CD8-positive, alpha-beta memory T cell (primary cell): Measurements from ENCODE around the gene ADAMTS15. TPM values are rescaled to one million over a fixed set of nuclear protein-coding genes. Genes with fewer than 3 reads are reported as not detected.

ENCODE experiments used
- CTCF ChIA-PET: fragments of 350-600 bp; sonication (Branson Sonifier 250); formaldehyde crosslinking; loops from one replicate; lab custom pipeline; 2021; ENCODE audit warnings: antibody characterized with exemption; lab: Charles Lee
- POLR2A ChIA-PET: fragments of 350-600 bp; sonication (Branson Sonifier 250); formaldehyde crosslinking; loops from one replicate; lab custom pipeline; 2021; ENCODE audit warnings: antibody characterized with exemption; lab: Charles Lee
- DNase-seq, 5 donors: peaks; one replicate each; pipeline versions ENCODE4 v3.0.0 to v3.0.0-alpha.2; 2020 to 2022; ENCODE audit warnings: mixed read lengths in 1 of 5
- H3K27ac ChIP-seq: one replicate; pipeline ENCODE4 v1.7.0; 2013; ENCODE audit warnings: low read depth, mild to moderate bottlenecking, low read length, moderate library complexity
- H3K27me3 ChIP-seq: 2 replicates; pipeline ENCODE4 v1.7.0; 2013; ENCODE audit warnings: low read length, mild to moderate bottlenecking; ENCODE audit not compliant: insufficient read depth, poor library complexity, severe bottlenecking
- H3K36me3 ChIP-seq: 2 replicates; pipeline ENCODE4 v1.7.0; 2013; ENCODE audit warnings: mild to moderate bottlenecking, low read length, moderate library complexity; ENCODE audit not compliant: insufficient read depth
- H3K4me1 ChIP-seq: 2 replicates; pipeline ENCODE4 v1.7.0; 2013; ENCODE audit warnings: mild to moderate bottlenecking, low read length, moderate library complexity; ENCODE audit not compliant: insufficient read depth
- H3K4me3 ChIP-seq: 2 replicates; pipeline ENCODE4 v1.7.0; 2013; ENCODE audit warnings: mild to moderate bottlenecking, low read length
- H3K9me3 ChIP-seq: 2 replicates; pipeline ENCODE4 v1.7.0; 2013; ENCODE audit warnings: mild to moderate bottlenecking, low read length
- H3K27ac Mint-ChIP-seq, 8 donors: one replicate each; pipeline ENCODE4 v1.8.0; 2020 to 2021; ENCODE audit warnings: mixed read lengths in 8 of 8, mild to moderate bottlenecking in 6 of 8, inconsistent platforms in 3 of 8, moderate library complexity in 3 of 8
- H3K27me3 Mint-ChIP-seq, 2 donors: one replicate each; pipeline ENCODE4 v1.8.0; 2020 to 2021; ENCODE audit warnings: mixed read lengths in 2 of 2, mild to moderate bottlenecking in 1 of 2, moderate library complexity in 1 of 2
- H3K36me3 Mint-ChIP-seq, 3 donors: one replicate each; pipeline ENCODE4 v1.8.0; 2020 to 2021; ENCODE audit warnings: mixed read lengths in 3 of 3, inconsistent platforms in 1 of 3, mild to moderate bottlenecking in 1 of 3
- H3K4me1 Mint-ChIP-seq, 3 donors: one replicate each; pipeline ENCODE4 v1.8.0; 2020 to 2021; ENCODE audit warnings: mixed read lengths in 3 of 3, inconsistent platforms in 1 of 3, mild to moderate bottlenecking in 1 of 3
- H3K4me3 Mint-ChIP-seq, 7 donors: one replicate each; pipeline ENCODE4 v1.8.0; 2020 to 2021; ENCODE audit warnings: mixed read lengths in 7 of 7, mild to moderate bottlenecking in 6 of 7, moderate library complexity in 4 of 7, inconsistent platforms in 2 of 7
- H3K9me3 Mint-ChIP-seq, 5 donors: one replicate each; pipeline ENCODE4 v1.8.0; 2020 to 2022; ENCODE audit warnings: mixed read lengths in 5 of 5, mild to moderate bottlenecking in 3 of 5, moderate library complexity in 2 of 5, inconsistent platforms in 1 of 5
- polyA plus RNA-seq: library from polyadenylated mRNA; unstranded; fragments of 300-500 nt; fragmentation: Illumina TruSeq; gene quantifications from one replicate; pipeline ENCODE4 v1.2.3, GENCODE V29; 2021
- total RNA-seq, 2 experiments: library from RNA; stranded (reverse); gene quantifications; one replicate each; pipeline ENCODE4 v1.2.3, GENCODE V29; 2021

The ADAMTS15 gene
- total RNA-seq (not detected), polyA plus RNA-seq (not detected)

GRCh38 chr11:130448416-130449309, at the start of gene ADAMTS15:
TSS of gene ADAMTS15 (plus strand) at chr11:130448645. CDS start at chr11:130448974, 329 bp downstream.
- no peak within 1 kb of the TSS for H3K4me3 ChIP-seq
- H3K9me3 ChIP-seq = no peaks in the 10 kb centered on the region
- H3K27me3 Mint-ChIP-seq = peaks cover 26 to 42% of the 10 kb centered on the region in 2 donors
- H3K9me3 Mint-ChIP-seq = no peaks in the 10 kb centered on the region
- ChIA-PET CTCF (no interaction called here), POLR2A (no interaction called here)
- no peak within 1 kb of the TSS for H3K27ac Mint-ChIP-seq
- H3K36me3 Mint-ChIP-seq = no peaks in the 10 kb centered on the region
- DNase-seq = no peak
- no peak within 1 kb of the TSS for H3K27ac ChIP-seq
- H3K4me1 Mint-ChIP-seq = peaks cover 3 to 17% (median 5%) of the 10 kb centered on the region in 3 donors
- no peaks in the 10 kb centered on the region for H3K4me1 ChIP-seq
- no peaks in the 10 kb centered on the region for H3K36me3 ChIP-seq
- H3K4me3 Mint-ChIP-seq = peak within 1 kb of the TSS; percentile 32 to 88 (median 70)
- H3K27me3 ChIP-seq = peaks cover 3% of the 10 kb centered on the region

- H3K36me3 Mint-ChIP-seq = peaks cover 0 to 5% (median 5%) of the 10 kb centered on the region in 3 donors
- peaks cover 40 to 54% of the 10 kb centered on the region in 2 donors for H3K27me3 Mint-ChIP-seq
- no peaks in the 10 kb centered on the region for H3K9me3 ChIP-seq
- no peak overlapping the region for H3K4me3 Mint-ChIP-seq
- CTCF ChIA-PET = interaction anchor here (0.9 to 1.0 kb wide), 2 partner anchors 16 to 17 kb away, joined by 3 read pairs; no protein-coding TSS in a partner anchor
- H3K27me3 ChIP-seq = no peaks in the 10 kb centered on the region
- no peaks in the 10 kb centered on the region for H3K9me3 Mint-ChIP-seq
- POLR2A ChIA-PET = no interaction called here
- no peaks in the 10 kb centered on the region for H3K4me1 ChIP-seq
- no peaks in the 10 kb centered on the region for H3K36me3 ChIP-seq
- no peak overlapping the region for H3K27ac ChIP-seq
- no peak for DNase-seq
- no peak overlapping the region for H3K27ac Mint-ChIP-seq
- peaks cover 11 to 15% (median 13%) of the 10 kb centered on the region in 3 donors for H3K4me1 Mint-ChIP-seq
- no peak overlapping the region for H3K4me3 ChIP-seq
Measured at GRCh38 chr11:130399196-130399595, 49.2 kb upstream of the ADAMTS15 start.

- Mint-ChIP-seq H3K4me3 (peak overlapping the region in 2 of 7 donors; percentile 14 to 25), H3K36me3 (peaks cover 0 to 5% (median 0%) of the 10 kb centered on the region in 3 donors), H3K9me3 (no peaks in the 10 kb centered on the region), H3K4me1 (peaks cover 11 to 15% (median 13%) of the 10 kb centered on the region in 3 donors), H3K27ac (peak overlapping the region in 3 of 8 donors; percentile 7 to 72 (median 61)), H3K27me3 (peaks cover 34 to 43% of the 10 kb centered on the region in 2 donors)
- Histone ChIP-seq H3K27me3 (no peaks in the 10 kb centered on the region), H3K4me1 (no peaks in the 10 kb centered on the region), H3K9me3 (no peaks in the 10 kb centered on the region), H3K4me3 (no peak overlapping the region), H3K27ac (no peak overlapping the region), H3K36me3 (no peaks in the 10 kb centered on the region)
- ChIA-PET CTCF (no interaction called here), POLR2A (no interaction called here)
- no peak for DNase-seq
Measured at GRCh38 chr11:130400781-130401483, 47.5 kb upstream of the ADAMTS15 start.

- H3K4me3 Mint-ChIP-seq = no peak overlapping the region
Measured at GRCh38 chr11:130402570-130402969, 45.9 kb upstream of the ADAMTS15 start.

GRCh38 chr11:130403271-130403804, 45.1 kb upstream of the ADAMTS15 start:
- Histone ChIP-seq H3K9me3 (no peaks in the 10 kb centered on the region), H3K27me3 (no peaks in the 10 kb centered on the region), H3K36me3 (no peaks in the 10 kb centered on the region), H3K4me1 (no peaks in the 10 kb centered on the region), H3K27ac (no peak overlapping the region), H3K4me3 (no peak overlapping the region)
- H3K9me3 Mint-ChIP-seq = no peaks in the 10 kb centered on the region
- no peak overlapping the region for H3K27ac Mint-ChIP-seq
- H3K27me3 Mint-ChIP-seq = peaks cover 22 to 24% of the 10 kb centered on the region in 2 donors
- no peak overlapping the region for H3K4me3 Mint-ChIP-seq
- H3K4me1 Mint-ChIP-seq = peaks cover 11 to 15% (median 13%) of the 10 kb centered on the region in 3 donors
- CTCF ChIA-PET = interaction anchor here (1.0 kb wide), 1 partner anchor 27 kb away, joined by 3 read pairs; no protein-coding TSS in a partner anchor
- peaks cover 0 to 4% (median 0%) of the 10 kb centered on the region in 3 donors for H3K36me3 Mint-ChIP-seq
- POLR2A ChIA-PET = no interaction called here
- no peak for DNase-seq

More at GRCh38 chr11:130402570-130402969, 45.9 kb upstream of the ADAMTS15 start:
- Mint-ChIP-seq H3K36me3 (peaks cover 0 to 7% (median 0%) of the 10 kb centered on the region in 3 donors), H3K27me3 (peaks cover 23 to 30% of the 10 kb centered on the region in 2 donors), H3K4me1 (peaks cover 11 to 15% (median 13%) of the 10 kb centered on the region in 3 donors), H3K9me3 (no peaks in the 10 kb centered on the region), H3K27ac (no peak overlapping the region)
- POLR2A ChIA-PET = no interaction called here
- H3K36me3 ChIP-seq = no peaks in the 10 kb centered on the region
- no peak overlapping the region for H3K27ac ChIP-seq
- DNase-seq = no peak
- CTCF ChIA-PET = no interaction called here
- no peak overlapping the region for H3K4me3 ChIP-seq
- H3K9me3 ChIP-seq = no peaks in the 10 kb centered on the region
- H3K4me1 ChIP-seq = no peaks in the 10 kb centered on the region
- no peaks in the 10 kb centered on the region for H3K27me3 ChIP-seq

- Histone ChIP-seq H3K27me3 (no peaks in the 10 kb centered on the region), H3K36me3 (no peaks in the 10 kb centered on the region), H3K9me3 (no peaks in the 10 kb centered on the region), H3K4me3 (no peak overlapping the region), H3K4me1 (no peaks in the 10 kb centered on the region), H3K27ac (no peak overlapping the region)
- Mint-ChIP-seq H3K4me3 (no peak overlapping the region), H3K36me3 (peaks cover 0 to 3% (median 0%) of the 10 kb centered on the region in 3 donors), H3K27me3 (peaks cover 20 to 21% of the 10 kb centered on the region in 2 donors), H3K9me3 (no peaks in the 10 kb centered on the region), H3K4me1 (peaks cover 11 to 15% (median 13%) of the 10 kb centered on the region in 3 donors), H3K27ac (peak overlapping the region in 2 of 8 donors; percentile 3 to 8)
- CTCF ChIA-PET = interaction anchor here (1.0 kb wide), 1 partner anchor 27 kb away, joined by 3 read pairs; no protein-coding TSS in a partner anchor
- POLR2A ChIA-PET = no interaction called here
- no peak for DNase-seq
Measured at GRCh38 chr11:130403967-130404366, 44.5 kb upstream of the ADAMTS15 start.

GRCh38 chr11:130404727-130405126, 43.7 kb upstream of the ADAMTS15 start:
- Mint-ChIP-seq H3K27ac (peak overlapping the region in 2 of 8 donors; percentile 44 to 53), H3K9me3 (no peaks in the 10 kb centered on the region), H3K36me3 (peaks cover 0 to 3% (median 0%) of the 10 kb centered on the region in 3 donors), H3K4me1 (peaks cover 11 to 15% (median 13%) of the 10 kb centered on the region in 3 donors), H3K27me3 (peaks cover 17 to 21% of the 10 kb centered on the region in 2 donors), H3K4me3 (no peak overlapping the region)
- no peak for DNase-seq
- ChIA-PET POLR2A (no interaction called here), CTCF (no interaction called here)
- H3K27ac ChIP-seq = no peak overlapping the region
- H3K36me3 ChIP-seq = no peaks in the 10 kb centered on the region
- H3K4me1 ChIP-seq = no peaks in the 10 kb centered on the region
- no peaks in the 10 kb centered on the region for H3K9me3 ChIP-seq
- no peaks in the 10 kb centered on the region for H3K27me3 ChIP-seq
- H3K4me3 ChIP-seq = no peak overlapping the region
